ENCODE results near the gene CHRND.

DNA sequence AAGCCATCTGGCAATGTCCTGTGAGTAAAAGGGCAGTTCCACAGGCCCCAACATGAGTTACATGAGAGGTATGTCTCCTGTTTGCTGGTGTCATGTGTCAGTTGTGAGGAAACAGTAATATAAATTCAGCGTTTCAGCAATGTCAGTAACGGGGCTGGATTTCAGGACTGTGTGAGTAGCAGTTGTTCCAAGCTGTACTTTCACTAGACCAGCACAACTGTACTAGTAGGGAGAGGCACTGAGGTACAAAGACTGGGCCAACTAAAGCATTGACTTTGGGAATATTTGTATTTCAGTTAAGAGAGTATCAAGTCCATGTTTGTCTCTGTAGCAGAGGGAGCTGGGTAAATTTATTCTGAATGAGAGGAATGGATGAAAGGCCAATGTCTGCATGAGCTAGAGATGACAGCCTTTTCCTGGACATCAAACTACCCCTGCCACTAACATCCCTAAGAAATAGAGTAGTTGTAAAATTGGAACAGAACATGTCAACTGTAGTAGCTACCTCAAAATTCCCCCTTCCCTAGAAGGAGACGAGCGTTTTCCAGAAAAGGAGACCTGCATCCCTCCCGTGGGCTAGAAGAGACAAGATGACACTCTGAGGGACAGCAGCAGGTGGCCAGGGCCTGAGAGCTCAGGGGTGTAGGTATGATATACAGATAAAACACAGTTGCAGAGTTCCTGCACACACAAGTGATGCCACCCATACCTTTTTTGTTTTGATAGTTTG lies 48.9 kb downstream of the CHRND start:
- TF ChIP-seq CTCF (conservative IDR thresholded peaks at IDR 0.05; ENCODE audit: low read depth in 2 of 2) (no peak), POLR2AphosphoS5 (IDR thresholded peaks at IDR 0.05; ENCODE audit: low read depth) (no peak), ZNF331 (CRISPR knock-in tag; IDR thresholded peaks at IDR 0.05; ENCODE audit: low read depth) (no peak)

Data from GM23338 (cell line).